SU-DHL-6 (cell line): ENCODE data around the gene ST6GALNAC2.

Experiments used
- EZH2phosphoT487 ChIP-seq: fragments of 200-600 bp; sonication (generic), shearing (Covaris generic); conservative IDR thresholded peaks from 2 replicates; pipeline ENCODE4 v1.6.1; 2018; ENCODE audit warnings: mild to moderate bottlenecking, antibody characterized with exemption, low read length, moderate library complexity, mixed read lengths
- TF ChIP-seq, protein P1 (sequence below): fragments of 200-600 bp; sonication (generic); IDR thresholded peaks from one replicate; pipeline ENCODE4 v1.5.1; 2017; ENCODE audit warnings: antibody characterized with exemption, mild to moderate bottlenecking, low read length, moderate library complexity; ENCODE audit not compliant: insufficient read depth, poor library complexity, severe bottlenecking

DNA sequence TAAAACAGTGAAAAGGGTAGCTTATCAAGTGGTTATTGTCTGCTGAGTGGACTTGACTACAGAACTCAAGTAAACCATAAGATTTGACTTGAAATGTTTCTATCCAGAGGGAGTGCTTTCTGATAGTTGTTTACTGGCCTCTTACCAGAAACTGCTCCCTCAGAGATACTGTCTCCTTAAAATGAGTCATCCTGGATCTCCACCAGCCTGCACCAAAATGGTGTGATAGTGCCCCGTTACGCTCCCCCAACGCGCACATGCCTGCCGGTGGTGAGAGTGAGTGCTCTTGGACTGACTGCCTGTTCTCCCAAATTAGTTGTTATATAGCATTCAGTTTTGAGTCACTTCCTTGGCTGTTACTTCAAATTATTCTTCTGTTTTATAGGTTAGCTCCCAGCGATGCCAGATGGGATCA, 22.9 kb downstream of the ST6GALNAC2 start:
- TF ChIP-seq, protein P1, sequence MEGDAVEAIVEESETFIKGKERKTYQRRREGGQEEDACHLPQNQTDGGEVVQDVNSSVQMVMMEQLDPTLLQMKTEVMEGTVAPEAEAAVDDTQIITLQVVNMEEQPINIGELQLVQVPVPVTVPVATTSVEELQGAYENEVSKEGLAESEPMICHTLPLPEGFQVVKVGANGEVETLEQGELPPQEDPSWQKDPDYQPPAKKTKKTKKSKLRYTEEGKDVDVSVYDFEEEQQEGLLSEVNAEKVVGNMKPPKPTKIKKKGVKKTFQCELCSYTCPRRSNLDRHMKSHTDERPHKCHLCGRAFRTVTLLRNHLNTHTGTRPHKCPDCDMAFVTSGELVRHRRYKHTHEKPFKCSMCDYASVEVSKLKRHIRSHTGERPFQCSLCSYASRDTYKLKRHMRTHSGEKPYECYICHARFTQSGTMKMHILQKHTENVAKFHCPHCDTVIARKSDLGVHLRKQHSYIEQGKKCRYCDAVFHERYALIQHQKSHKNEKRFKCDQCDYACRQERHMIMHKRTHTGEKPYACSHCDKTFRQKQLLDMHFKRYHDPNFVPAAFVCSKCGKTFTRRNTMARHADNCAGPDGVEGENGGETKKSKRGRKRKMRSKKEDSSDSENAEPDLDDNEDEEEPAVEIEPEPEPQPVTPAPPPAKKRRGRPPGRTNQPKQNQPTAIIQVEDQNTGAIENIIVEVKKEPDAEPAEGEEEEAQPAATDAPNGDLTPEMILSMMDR, result no peak
- TF ChIP-seq EZH2phosphoT487, result no peak
